Measurements from ENCODE around the gene GLA.

The GLA gene

DNA sequence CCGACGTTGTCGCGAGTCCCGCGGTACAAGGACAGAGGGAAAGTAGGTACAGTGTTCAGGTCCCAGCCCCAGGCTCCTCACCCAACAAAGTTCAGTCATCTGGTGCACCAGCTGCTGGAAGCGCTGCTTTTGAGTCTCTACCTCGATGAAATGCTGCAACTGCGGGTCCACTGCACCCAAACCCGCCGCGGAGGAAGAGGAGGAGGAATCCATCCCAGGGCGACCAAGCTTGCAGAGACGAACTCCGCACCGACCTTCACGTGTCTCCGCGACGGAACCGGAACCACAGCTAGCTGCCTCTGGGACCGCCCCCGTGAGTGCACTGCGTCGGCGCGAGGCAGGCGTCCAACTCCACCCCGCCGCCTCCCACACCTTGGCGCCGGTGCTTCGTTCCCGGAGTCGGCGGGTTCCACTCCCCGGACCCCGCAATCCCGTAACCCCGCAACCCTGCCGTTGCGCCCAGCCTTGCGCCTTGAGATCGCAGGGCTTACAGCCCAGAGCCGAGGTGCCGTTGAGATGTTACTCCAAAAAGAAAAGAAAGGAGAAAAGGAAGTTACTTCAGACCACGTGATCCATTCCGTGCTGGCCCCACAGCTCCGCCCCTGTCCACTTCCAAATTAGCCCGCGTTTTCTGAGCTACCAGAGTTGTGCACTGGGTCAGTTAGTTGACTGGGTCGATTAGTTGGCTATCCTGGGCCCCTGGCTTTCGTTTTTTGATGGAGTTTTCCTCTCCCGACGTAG lies 59.1 kb downstream of the GLA start, which contains the start of gene TIMM8A:
Gene TIMM8A (minus strand): TSS at position 291 of the 741 bp plus-strand sequence. CDS start 78 bp downstream, at position 213.
- peak; percentile 61 for DNase-seq

DNA sequence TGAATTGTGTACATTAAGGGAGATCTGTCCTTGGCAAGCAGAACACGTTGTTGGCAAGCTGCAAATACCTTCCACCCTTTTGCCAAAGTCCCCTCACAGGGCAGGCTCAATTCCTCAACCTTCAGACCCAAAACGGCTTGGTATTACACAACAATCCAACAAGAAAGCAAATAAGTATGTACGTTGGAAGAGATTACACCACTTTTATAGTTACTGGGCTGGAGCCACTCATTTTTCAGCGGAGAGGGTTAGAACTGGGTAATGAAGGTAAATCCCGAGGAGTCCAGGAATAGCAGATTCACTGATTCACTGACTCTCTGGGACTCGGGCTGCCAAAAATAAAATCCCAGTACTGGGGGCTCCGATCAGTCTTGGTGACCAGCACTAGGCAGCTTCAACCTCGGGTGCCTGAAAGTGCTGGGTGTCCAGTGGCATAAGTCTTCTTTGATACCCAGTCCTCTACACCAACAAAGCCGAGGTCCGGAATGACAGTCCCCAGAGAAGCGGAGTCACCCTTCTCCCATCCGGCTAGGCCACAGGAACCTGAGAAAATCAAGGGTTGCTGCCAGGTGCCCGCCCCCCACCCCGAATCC lies 59.8 kb downstream of the GLA start:
- DNase-seq, result no peak
